CD4-positive, alpha-beta T cell (primary cell): ENCODE results near the gene DNAH6. TPM values are rescaled to one million over a fixed set of nuclear protein-coding genes. Genes with fewer than 3 reads are reported as not detected.
"Not testable (repeated sequence)": the region's sequence is repeated elsewhere in the genome, so short reads cannot be mapped to it uniquely, and the experiment has no call there.

Experiments used
- ATAC-seq: fragments of 200-7000 bp; cut with Tn5 transposase; one replicate; pipeline ENCODE4 v1.10.0; 2022; ENCODE audit warnings: mild to moderate bottlenecking; ENCODE audit not compliant: poor library complexity
- CTCF ChIA-PET: fragments of 350-600 bp; sonication (Branson Sonifier 250); formaldehyde crosslinking; loops from one replicate; lab custom pipeline; 2021; ENCODE audit warnings: antibody characterized with exemption, inconsistent platforms; lab: Charles Lee
- POLR2A ChIA-PET: fragments of 350-600 bp; sonication (Branson Sonifier 250); formaldehyde crosslinking; loops from one replicate; lab custom pipeline; 2021; ENCODE audit warnings: antibody characterized with exemption, inconsistent platforms; lab: Charles Lee
- DNase-seq, 14 experiments: peaks; one replicate each; pipeline ENCODE4 v3.0.0-alpha.2; 2013 to 2020; ENCODE audit warnings: mixed read lengths in 2 of 14
- H3K27ac ChIP-seq, 2 donors: one replicate each; pipeline versions ENCODE4 v1.5.1 to v1.7.0; 2013; ENCODE audit warnings: low read length in 2 of 2, low read depth in 1 of 2, mild to moderate bottlenecking in 1 of 2
- H3K27me3 ChIP-seq, 2 experiments: 1 replicate in 1 of 2; 2 replicates in 1 of 2; pipeline versions ENCODE4 v1.6.1 to v1.7.0; 2013; ENCODE audit warnings: low read length in 2 of 2, control low read depth in 1 of 2, mild to moderate bottlenecking in 1 of 2, moderate library complexity in 1 of 2; ENCODE audit not compliant: insufficient read depth in 2 of 2, control insufficient read depth in 1 of 2
- H3K36me3 ChIP-seq: one replicate; pipeline ENCODE4 v1.6.1; 2013; ENCODE audit warnings: low read length, control low read depth; ENCODE audit not compliant: insufficient read depth
- H3K4me1 ChIP-seq: one replicate; pipeline ENCODE4 v1.6.1; 2013; ENCODE audit warnings: low read length, control low read depth; ENCODE audit not compliant: insufficient read depth
- H3K4me3 ChIP-seq: one replicate; pipeline ENCODE4 v1.5.1; 2013; ENCODE audit warnings: mild to moderate bottlenecking, low read length, moderate library complexity
- H3K9me3 ChIP-seq, 2 experiments: 1 replicate in 1 of 2; 2 replicates in 1 of 2; pipeline versions ENCODE4 v1.6.1 to v1.7.0; 2013; ENCODE audit warnings: low read length in 2 of 2, mild to moderate bottlenecking in 2 of 2, control low read depth in 1 of 2, moderate library complexity in 1 of 2; ENCODE audit not compliant: control insufficient read depth in 1 of 2, insufficient read depth in 1 of 2
- H3K27ac Mint-ChIP-seq: one replicate; pipeline ENCODE4 v1.8.0; 2020; ENCODE audit warnings: mixed read lengths
- H3K27me3 Mint-ChIP-seq: one replicate; pipeline ENCODE4 v1.8.0; 2021; ENCODE audit warnings: mixed read lengths
- H3K36me3 Mint-ChIP-seq: one replicate; pipeline ENCODE4 v1.8.0; 2021; ENCODE audit warnings: low read depth, mixed read lengths
- H3K4me1 Mint-ChIP-seq: one replicate; pipeline ENCODE4 v1.8.0; 2021; ENCODE audit warnings: low read depth, mixed read lengths
- H3K4me3 Mint-ChIP-seq: one replicate; pipeline ENCODE4 v1.8.0; 2020; ENCODE audit warnings: mild to moderate bottlenecking, mixed read lengths
- H3K9me3 Mint-ChIP-seq: one replicate; pipeline ENCODE4 v1.8.0; 2020; ENCODE audit warnings: mixed read lengths
- intact Hi-C, 2 experiments: fragments of 100-400 bp; cut with DNase I in 1 of 2; cut with micrococcal nuclease in 1 of 2; formaldehyde crosslinking; loops; one replicate each; pipeline versions ENCODE4 v1.15.1 to v1.9.0; 2023 to 2025; cut with DNase I, micrococcal nuclease
- total RNA-seq, 174 experiments: library from RNA in 2 of 174; stranded (reverse) in 2 of 174; gene quantifications; one replicate each; pipeline ENCODE4 v1.2.3 and lab custom pipeline; 2021 to 2026
- TF ChIP-seq, protein P1 (sequence below): fragments of 200-600 bp; IDR thresholded peaks from one replicate; pipeline ENCODE4 v1.8.0; 2022; ENCODE audit warnings: antibody characterized with exemption, mild to moderate bottlenecking

The DNAH6 gene
- total RNA-seq, 2 experiments from 2014 or later: 0.59 to 1.2 TPM

DNA sequence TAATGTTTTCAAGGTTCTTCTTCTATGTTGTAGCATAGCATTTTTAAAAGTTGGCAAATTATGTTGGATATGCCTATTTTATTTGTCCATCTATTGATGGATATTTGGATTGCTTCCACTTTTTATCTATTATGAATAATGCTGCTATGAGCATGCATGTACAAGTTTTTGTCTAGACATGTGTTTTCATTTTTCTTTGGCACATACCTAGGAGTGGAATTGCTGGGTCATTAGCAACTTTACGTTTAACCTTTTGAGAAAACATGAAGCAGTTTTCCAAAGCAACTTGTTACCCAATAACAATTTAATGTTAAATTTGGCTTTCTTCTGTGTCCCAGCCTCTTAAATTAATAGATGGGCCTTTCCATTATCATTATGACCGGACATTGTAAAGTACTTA is 30.3 kb downstream of the DNAH6 start:
- no peak for DNase-seq
- no peaks in the 10 kb centered on the region for H3K4me1 ChIP-seq
- H3K36me3 Mint-ChIP-seq: no peaks in the 10 kb centered on the region
- no peaks in the 10 kb centered on the region for H3K9me3 Mint-ChIP-seq
- H3K4me1 Mint-ChIP-seq: peaks cover 7% of the 10 kb centered on the region
- no peak for ATAC-seq
- no peaks in the 10 kb centered on the region for H3K27me3 ChIP-seq
- POLR2A ChIA-PET: no interaction called here
- no peaks in the 10 kb centered on the region for H3K27me3 Mint-ChIP-seq
- no peaks in the 10 kb centered on the region for H3K9me3 ChIP-seq
- H3K27ac ChIP-seq: no peak overlapping the region
- intact Hi-C loops: loop anchor here in 1 of 2 experiments (5.0 kb wide), 1 partner anchor 46 kb away; no protein-coding TSS in a partner anchor
- no peaks in the 10 kb centered on the region for H3K36me3 ChIP-seq
- TF ChIP-seq, protein P1, sequence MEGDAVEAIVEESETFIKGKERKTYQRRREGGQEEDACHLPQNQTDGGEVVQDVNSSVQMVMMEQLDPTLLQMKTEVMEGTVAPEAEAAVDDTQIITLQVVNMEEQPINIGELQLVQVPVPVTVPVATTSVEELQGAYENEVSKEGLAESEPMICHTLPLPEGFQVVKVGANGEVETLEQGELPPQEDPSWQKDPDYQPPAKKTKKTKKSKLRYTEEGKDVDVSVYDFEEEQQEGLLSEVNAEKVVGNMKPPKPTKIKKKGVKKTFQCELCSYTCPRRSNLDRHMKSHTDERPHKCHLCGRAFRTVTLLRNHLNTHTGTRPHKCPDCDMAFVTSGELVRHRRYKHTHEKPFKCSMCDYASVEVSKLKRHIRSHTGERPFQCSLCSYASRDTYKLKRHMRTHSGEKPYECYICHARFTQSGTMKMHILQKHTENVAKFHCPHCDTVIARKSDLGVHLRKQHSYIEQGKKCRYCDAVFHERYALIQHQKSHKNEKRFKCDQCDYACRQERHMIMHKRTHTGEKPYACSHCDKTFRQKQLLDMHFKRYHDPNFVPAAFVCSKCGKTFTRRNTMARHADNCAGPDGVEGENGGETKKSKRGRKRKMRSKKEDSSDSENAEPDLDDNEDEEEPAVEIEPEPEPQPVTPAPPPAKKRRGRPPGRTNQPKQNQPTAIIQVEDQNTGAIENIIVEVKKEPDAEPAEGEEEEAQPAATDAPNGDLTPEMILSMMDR: no peak
- H3K4me3 ChIP-seq: no peak overlapping the region
- CTCF ChIA-PET: no interaction called here
- H3K4me3 Mint-ChIP-seq: no peak overlapping the region
- no peak overlapping the region for H3K27ac Mint-ChIP-seq

DNA sequence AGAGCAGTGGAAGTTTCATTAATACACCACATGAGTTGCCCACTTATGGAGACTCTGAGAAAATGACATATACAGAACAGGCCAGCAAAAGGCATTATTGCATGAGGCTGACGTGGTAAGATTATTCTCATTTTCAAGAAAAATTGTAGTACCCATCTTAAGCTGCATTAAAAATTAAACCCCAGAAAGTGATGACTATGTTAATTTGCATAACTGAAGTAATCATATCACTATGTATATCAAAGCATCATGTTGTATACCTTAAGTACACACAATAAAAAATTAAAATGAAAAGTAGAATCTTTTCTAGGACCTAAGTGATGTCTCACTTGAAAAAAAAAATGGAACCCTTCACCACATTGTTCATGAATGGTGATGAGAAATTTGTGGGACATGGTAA is 32.0 kb downstream of the DNAH6 start:
- no peaks in the 10 kb centered on the region for H3K27me3 Mint-ChIP-seq
- DNase-seq (no peak), ATAC-seq (no peak)
- no peak overlapping the region for H3K4me3 ChIP-seq
- H3K27ac ChIP-seq: no peak overlapping the region
- intact Hi-C loops: loop anchor here in 1 of 2 experiments (5.0 kb wide), 1 partner anchor 44 kb away; no protein-coding TSS in a partner anchor
- CTCF ChIA-PET: interaction anchor here (0.7 kb wide), 1 partner anchor 130 kb away, joined by 3 read pairs; no protein-coding TSS in a partner anchor
- H3K4me3 Mint-ChIP-seq: no peak overlapping the region
- TF ChIP-seq, protein P1: no peak
- no peaks in the 10 kb centered on the region for H3K36me3 Mint-ChIP-seq
- H3K27ac Mint-ChIP-seq: no peak overlapping the region
- no peaks in the 10 kb centered on the region for H3K9me3 Mint-ChIP-seq
- H3K9me3 ChIP-seq: no peaks in the 10 kb centered on the region
- POLR2A ChIA-PET: no interaction called here
- no peaks in the 10 kb centered on the region for H3K36me3 ChIP-seq
- H3K4me1 Mint-ChIP-seq: peaks cover 7% of the 10 kb centered on the region
- no peaks in the 10 kb centered on the region for H3K27me3 ChIP-seq
- H3K4me1 ChIP-seq: no peaks in the 10 kb centered on the region

DNA sequence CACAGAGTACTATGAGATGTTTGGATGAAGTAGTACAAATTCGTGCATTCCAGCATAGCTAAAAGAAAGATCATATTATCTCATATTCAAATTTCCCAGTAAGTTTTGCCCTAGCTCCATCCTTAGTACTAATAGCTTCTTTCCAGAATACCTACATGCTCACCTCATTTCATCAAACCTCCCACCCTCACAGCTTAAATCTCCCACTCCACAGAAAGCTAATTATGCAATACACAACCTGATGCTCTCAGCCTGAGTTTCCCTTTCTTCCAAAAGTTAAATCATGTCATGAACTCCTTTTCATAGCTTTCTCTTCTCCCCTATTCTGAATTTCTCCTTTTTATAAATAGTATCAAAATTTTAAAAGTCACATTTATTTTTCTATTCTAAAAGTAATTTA is 34.6 kb downstream of the DNAH6 start:
- Mint-ChIP-seq H3K4me3 (no peak overlapping the region), H3K27ac (no peak overlapping the region), H3K36me3 (no peaks in the 10 kb centered on the region), H3K27me3 (no peaks in the 10 kb centered on the region), H3K9me3 (no peaks in the 10 kb centered on the region), H3K4me1 (peaks cover 7% of the 10 kb centered on the region)
- H3K9me3 ChIP-seq: no peaks in the 10 kb centered on the region
- intact Hi-C loops: loop anchor here in 1 of 2 experiments (5.0 kb wide), 1 partner anchor 81 kb away; no protein-coding TSS in a partner anchor
- no peaks in the 10 kb centered on the region for H3K36me3 ChIP-seq
- ChIA-PET CTCF (interaction anchor here (0.8 kb wide), 1 partner anchor 19 kb away, joined by 4 read pairs; no protein-coding TSS in a partner anchor), POLR2A (interaction anchor here (0.7 to 1.0 kb wide), 2 partner anchors 98 to 312 kb away, joined by 3 to 4 read pairs; no protein-coding TSS in a partner anchor)
- H3K27ac ChIP-seq: no peak overlapping the region
- ATAC-seq (no peak), DNase-seq (no peak)
- H3K4me3 ChIP-seq: no peak overlapping the region
- H3K4me1 ChIP-seq: no peaks in the 10 kb centered on the region
- TF ChIP-seq, protein P1: no peak
- H3K27me3 ChIP-seq: no peaks in the 10 kb centered on the region

DNA sequence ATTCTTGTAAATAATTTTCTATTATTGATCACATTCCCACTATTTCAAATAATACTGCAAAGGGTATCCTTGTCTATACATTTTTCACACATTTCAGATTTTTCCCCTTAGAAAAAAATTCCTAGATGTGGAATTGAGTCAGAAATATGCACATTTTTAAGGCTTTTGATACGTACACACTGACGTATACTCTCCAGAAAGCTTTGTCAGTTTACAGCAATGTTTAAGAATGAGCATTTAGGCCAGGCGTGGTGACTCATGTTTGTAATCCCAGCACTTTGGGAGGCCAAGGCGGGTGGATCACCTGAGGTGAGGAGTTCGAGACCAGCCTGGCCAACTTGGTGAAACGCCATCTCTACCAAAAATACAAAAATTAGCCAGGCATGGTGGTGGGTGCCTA is 35.2 kb downstream of the DNAH6 start:
- H3K36me3 ChIP-seq, H3K27ac Mint-ChIP-seq, H3K9me3 Mint-ChIP-seq, DNase-seq, H3K27ac ChIP-seq, H3K4me1 Mint-ChIP-seq, H3K4me3 ChIP-seq, H3K4me1 ChIP-seq, POLR2A ChIA-PET, H3K27me3 ChIP-seq, ATAC-seq, H3K4me3 Mint-ChIP-seq, H3K27me3 Mint-ChIP-seq, H3K9me3 ChIP-seq, CTCF ChIA-PET, H3K36me3 Mint-ChIP-seq: not testable (repeated sequence)
- intact Hi-C loops: loop anchor here in 1 of 2 experiments (5.0 kb wide), 1 partner anchor 81 kb away; no protein-coding TSS in a partner anchor
